A549 (cell line): ENCODE measurements around the gene ATG3. TPM values are rescaled to one million over a fixed set of nuclear protein-coding genes. Genes with fewer than 3 reads are reported as not detected.

ENCODE experiments used
- ATAC-seq, 2 experiments: fragments of 200-7000 bp in 1 of 2; fragments of >200 bp in 1 of 2; cut with Nextera tagmentation in 1 of 2; cut with Tn5 transposase in 1 of 2; 3 replicates each; pipeline versions ENCODE4 v1.8.0 to v1.9.1; 2018 to 2020; ENCODE audit warnings: mild to moderate bottlenecking in 1 of 2, moderate library complexity in 1 of 2
- CTCF ChIA-PET: fragments of 300-600 bp; sonication (Branson Sonifier 250); formaldehyde crosslinking; extraction: SDS; loops from one replicate; lab custom pipeline; 2021; ENCODE audit warnings: antibody characterized with exemption, inconsistent platforms; lab: Yijun Ruan, JAX
- POLR2A ChIA-PET: fragments of 350-600 bp; formaldehyde crosslinking; extraction: SDS; loops from one replicate; lab custom pipeline; 2021; ENCODE audit warnings: antibody characterized with exemption, inconsistent platforms; lab: Yijun Ruan, JAX
- DNase-seq, 2 experiments: peaks; one replicate each; pipeline versions ENCODE4 v3.0.0 to v3.0.0-alpha.2; 2011 to 2016; ENCODE audit warnings: low read depth in 1 of 2, low spot score in 1 of 2
- FAIRE-seq: peaks from 2 replicates; lab custom pipeline; 2011; peaks lifted over from hg19 to GRCh38; lab: Jason Lieb, UNC
- H3K27ac ChIP-seq, 2 experiments: fragments of >200 bp; sonication (Bioruptor Twin); formaldehyde crosslinking; 3 replicates each; pipeline ENCODE4 v1.5.1; 2016 to 2017
- H3K4me1 ChIP-seq: fragments of >200 bp; sonication (Bioruptor Twin); formaldehyde crosslinking; 3 replicates; pipeline ENCODE4 v1.6.1; 2016
- H3K4me2 ChIP-seq: fragments of >200 bp; sonication (Bioruptor Twin); formaldehyde crosslinking; 3 replicates; pipeline ENCODE4 v1.6.1; 2016
- H3K4me3 ChIP-seq: fragments of >200 bp; sonication (Bioruptor Twin); formaldehyde crosslinking; 3 replicates; pipeline ENCODE4 v1.5.1; 2016
- H3K9me3 ChIP-seq: fragments of >200 bp; sonication (Bioruptor Twin); formaldehyde crosslinking; 3 replicates; pipeline ENCODE4 v1.6.1; 2016
- BCL3 ChIP-seq: fragments of >200 bp; sonication (Bioruptor Twin); formaldehyde crosslinking; IDR thresholded peaks from 3 replicates; pipeline ENCODE4 v1.6.1; 2016
- BHLHE40 ChIP-seq: IDR thresholded peaks from 2 replicates; pipeline ENCODE4 v1.6.1; 2012; ENCODE audit warnings: low read depth, low read length, inconsistent platforms
- CBX2 ChIP-seq: fragments of 200-600 bp; sonication (generic); IDR thresholded peaks from 2 replicates; pipeline ENCODE4 v1.6.1; 2016; ENCODE audit warnings: low read depth, mild to moderate bottlenecking, borderline replicate concordance
- CEBPB ChIP-seq, 2 experiments: fragments of >200 bp in 1 of 2; sonication (Bioruptor Twin) in 1 of 2; formaldehyde crosslinking in 1 of 2; IDR thresholded peaks; 2 replicates each; pipeline ENCODE4 v1.6.1; 2012 to 2016
- CTCF ChIP-seq: fragments of >200 bp; sonication (Bioruptor Twin); formaldehyde crosslinking; IDR thresholded peaks from 3 replicates; pipeline ENCODE4 v1.5.1; 2016
- ESRRA ChIP-seq: fragments of 150-350 bp; IDR thresholded peaks from 2 replicates; pipeline ENCODE4 v1.6.1; 2014; ENCODE audit warnings: mild to moderate bottlenecking, low read length, borderline replicate concordance
- FOSB ChIP-seq: fragments of 250-450 bp; sonication (Bioruptor Pico); IDR thresholded peaks from 2 replicates; pipeline ENCODE4 v1.5.0; 2020; ENCODE audit warnings: mild to moderate bottlenecking, moderate library complexity
- HEYL ChIP-seq: fragments of 250-450 bp; sonication (Bioruptor Pico); IDR thresholded peaks from 2 replicates; pipeline ENCODE4 v1.8.0; 2021; ENCODE audit warnings: mild to moderate bottlenecking, moderate library complexity
- HOXA7 ChIP-seq: fragments of 250-450 bp; sonication (Bioruptor Pico); IDR thresholded peaks from 2 replicates; pipeline ENCODE4 v1.5.0; 2020; ENCODE audit warnings: mild to moderate bottlenecking, moderate library complexity
- KDM1A ChIP-seq: fragments of 200-600 bp; sonication (generic); IDR thresholded peaks from 2 replicates; pipeline ENCODE4 v1.6.1; 2016; ENCODE audit warnings: low read depth, mild to moderate bottlenecking
- KDM5A ChIP-seq: fragments of 200-600 bp; sonication (generic); IDR thresholded peaks from 2 replicates; pipeline ENCODE4 v1.6.1; 2016; ENCODE audit warnings: antibody characterized with exemption, mild to moderate bottlenecking
- MAZ ChIP-seq: fragments of 150-350 bp; IDR thresholded peaks from 2 replicates; pipeline ENCODE4 v1.6.1; 2014; ENCODE audit warnings: antibody characterized with exemption, low read depth, low read length, borderline replicate concordance
- PBX3 ChIP-seq: IDR thresholded peaks from 2 replicates; pipeline ENCODE4 v1.6.1; 2012
- PHF8 ChIP-seq: fragments of 200-600 bp; sonication (generic); IDR thresholded peaks from 2 replicates; pipeline ENCODE4 v1.6.1; 2016; ENCODE audit warnings: low read depth, mild to moderate bottlenecking, antibody characterized with exemption, moderate library complexity, borderline replicate concordance
- POLR2AphosphoS2 ChIP-seq: conservative IDR thresholded peaks from 2 replicates; pipeline ENCODE4 v1.6.1; 2012; ENCODE audit warnings: low read length, improper control_type of control experiment, inconsistent platforms
- RAD21 ChIP-seq, 2 experiments: fragments of >200 bp in 1 of 2; sonication (Bioruptor Twin) in 1 of 2; formaldehyde crosslinking in 1 of 2; IDR thresholded peaks in 1 of 2; conservative IDR thresholded peaks in 1 of 2; 2 replicates in 1 of 2; 3 replicates in 1 of 2; pipeline ENCODE4 v1.6.1; 2012 to 2018; ENCODE audit warnings: inconsistent platforms in 1 of 2
- RCOR1 ChIP-seq: fragments of 150-350 bp; IDR thresholded peaks from 2 replicates; pipeline ENCODE4 v1.6.1; 2014; ENCODE audit warnings: antibody characterized with exemption, low read length, low read depth
- RFX5 ChIP-seq: fragments of 450-650 bp; IDR thresholded peaks from 2 replicates; pipeline ENCODE4 v1.7.1; 2014; ENCODE audit warnings: antibody characterized with exemption, mild to moderate bottlenecking, moderate library complexity
- SREBF2 ChIP-seq: fragments of 450-650 bp; IDR thresholded peaks from 2 replicates; pipeline ENCODE4 v1.6.1; 2014; ENCODE audit warnings: mild to moderate bottlenecking, moderate library complexity
- TFCP2L1 ChIP-seq: fragments of 250-450 bp; sonication (Bioruptor Pico); IDR thresholded peaks from 2 replicates; pipeline ENCODE4 v1.5.0; 2021; ENCODE audit warnings: mild to moderate bottlenecking
- TP53 ChIP-seq: fragments of 250-450 bp; sonication (Bioruptor Pico); IDR thresholded peaks from 2 replicates; pipeline ENCODE4 v1.5.0; 2021; ENCODE audit warnings: mild to moderate bottlenecking, moderate library complexity
- USF2 ChIP-seq: fragments of 450-650 bp; IDR thresholded peaks from 2 replicates; pipeline ENCODE4 v1.6.1; 2014; ENCODE audit warnings: antibody characterized with exemption
- WGBS: methylation state at CpG from one replicate; pipeline ENCODE4 v1.1.6; 2017; ENCODE audit errors: missing lambda C conversion rate; 5-methylcytosine and 5-hydroxymethylcytosine counted together
- polyA plus RNA-seq, 4 experiments: library from polyadenylated mRNA; depleted of rRNA in 3 of 4; stranded (reverse); fragments of >200 nt; fragmentation: RNase III in 1 of 4; extraction: RNeasy Plus Mini Kit Qiagen cat#74134 plus additional on column Dnase treatment in 1 of 4; gene quantifications; 2 replicates in 3 of 4; 3 replicates in 1 of 4; pipeline ENCODE4 v1.2.3, GENCODE V29; 2011 to 2017
- TF ChIP-seq, protein P1 (sequence below): fragments of 250-450 bp; sonication (Bioruptor Pico); IDR thresholded peaks from 2 replicates; pipeline ENCODE4 v1.5.0; 2020; ENCODE audit warnings: low read depth, mild to moderate bottlenecking, moderate library complexity

ATG3 gene
- polyA plus RNA-seq, 2 of the 4 experiments (the other 2 are of a cell fraction): 50.2 to 74.5 TPM

- no peak for TF ChIP-seq CTCF
- TF ChIP-seq, all 56 proteins: peak for 0
Observed at GRCh38 chr3:112602217-112602838, 40.6 kb upstream of the ATG3 start (continued).

- no peak for ATAC-seq
- no peak for DNase-seq
- ChIA-PET CTCF (interaction anchor here (1.0 kb wide), 2 partner anchors 14 to 16 kb away, joined by 3 read pairs; no protein-coding TSS in a partner anchor), POLR2A (no interaction called here)
- H3K4me1 ChIP-seq: no peaks in the 10 kb centered on the region
- no peak overlapping the region for H3K27ac ChIP-seq
- TF ChIP-seq, protein P1, sequence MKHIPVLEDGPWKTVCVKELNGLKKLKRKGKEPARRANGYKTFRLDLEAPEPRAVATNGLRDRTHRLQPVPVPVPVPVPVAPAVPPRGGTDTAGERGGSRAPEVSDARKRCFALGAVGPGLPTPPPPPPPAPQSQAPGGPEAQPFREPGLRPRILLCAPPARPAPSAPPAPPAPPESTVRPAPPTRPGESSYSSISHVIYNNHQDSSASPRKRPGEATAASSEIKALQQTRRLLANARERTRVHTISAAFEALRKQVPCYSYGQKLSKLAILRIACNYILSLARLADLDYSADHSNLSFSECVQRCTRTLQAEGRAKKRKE (CRISPR knock-in tag): no peak
- TF ChIP-seq KDM1A: no peak
- TF ChIP-seq HEYL (CRISPR knock-in tag): no peak
- no peak for FAIRE-seq
- H3K4me2 ChIP-seq: no peak overlapping the region
- no peak overlapping the region for H3K4me3 ChIP-seq
- no peaks in the 10 kb centered on the region for H3K9me3 ChIP-seq
Observed at GRCh38 chr3:112598731-112599130, 37.0 kb upstream of the ATG3 start.

- DNase-seq (no peak), ATAC-seq (no peak), FAIRE-seq (no peak)
- Histone ChIP-seq H3K9me3 (no peaks in the 10 kb centered on the region), H3K4me3 (no peak overlapping the region), H3K4me1 (no peaks in the 10 kb centered on the region), H3K4me2 (no peak overlapping the region), H3K27ac (no peak overlapping the region)
- ChIA-PET CTCF (interaction anchor here (1.0 to 1.6 kb wide), 3 partner anchors 11 to 16 kb away, joined by 3 read pairs; no protein-coding TSS in a partner anchor), POLR2A (no interaction called here)
- WGBS: 90% methylated on average over 2 of the region's 2 CpGs
- no peak for TF ChIP-seq RCOR1
- TF ChIP-seq RFX5: no peak
- no peak for TF ChIP-seq BCL3
- no peak for TF ChIP-seq CEBPB (IDR thresholded peaks at IDR 0.05)
- no peak for TF ChIP-seq POLR2AphosphoS2
- TF ChIP-seq PHF8: no peak
- TF ChIP-seq ESRRA: no peak
Observed at GRCh38 chr3:112597945-112598344, 36.2 kb upstream of the ATG3 start.

DNA sequence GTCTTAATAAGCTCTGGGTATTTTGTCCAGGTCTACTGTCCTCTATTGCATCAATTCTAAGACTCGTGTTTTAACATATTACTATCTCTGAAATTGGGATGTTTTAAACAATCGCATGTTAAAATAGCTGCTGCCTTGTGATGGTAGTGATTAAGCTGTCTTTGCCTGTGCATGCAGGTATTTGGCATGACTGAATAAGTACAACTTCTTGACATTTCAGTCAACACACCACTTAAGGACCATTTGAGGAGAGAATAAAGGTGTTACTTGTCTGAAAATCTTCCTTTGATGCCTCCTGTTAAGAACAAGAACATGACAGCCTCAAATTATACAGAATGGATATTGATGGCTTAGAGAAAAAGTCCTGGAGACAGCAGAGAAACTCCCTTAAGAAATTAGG lies 33.1 kb upstream of the ATG3 start:
- no peaks in the 10 kb centered on the region for H3K9me3 ChIP-seq
- DNase-seq (no peak), FAIRE-seq (no peak), ATAC-seq (no peak)
- 89% methylated on average over 2 of the region's 2 CpGs for WGBS
- H3K4me2 ChIP-seq: no peak overlapping the region
- no peak overlapping the region for H3K27ac ChIP-seq
- H3K4me1 ChIP-seq: no peaks in the 10 kb centered on the region
- H3K4me3 ChIP-seq: no peak overlapping the region
- ChIA-PET POLR2A (no interaction called here), CTCF (interaction anchor here (1.2 to 1.9 kb wide), 3 partner anchors 12 to 140 kb away, joined by 3 to 7 read pairs (median 4); no protein-coding TSS in a partner anchor)
- TF ChIP-seq RAD21 (conservative IDR thresholded peaks at IDR 0.05 in 1 of 2, IDR thresholded peaks at IDR 0.05 in 1 of 2): no peak
- TF ChIP-seq POLR2AphosphoS2: no peak
- TF ChIP-seq FOSB (CRISPR knock-in tag): no peak
- TF ChIP-seq MAZ: no peak
- TF ChIP-seq TFCP2L1 (CRISPR knock-in tag): no peak
- no peak for TF ChIP-seq RFX5
- no peak for TF ChIP-seq ESRRA
- TF ChIP-seq HOXA7 (CRISPR knock-in tag): no peak
- TF ChIP-seq TP53 (CRISPR knock-in tag): no peak
- no peak for TF ChIP-seq USF2
- no peak for TF ChIP-seq PBX3
- TF ChIP-seq RCOR1: no peak
- no peak for TF ChIP-seq BHLHE40
- no peak for TF ChIP-seq KDM5A
- TF ChIP-seq SREBF2: no peak
- TF ChIP-seq CBX2: no peak
- TF ChIP-seq, protein P1 (CRISPR knock-in tag): no peak
